Measurements from ENCODE around the gene EDARADD.

- TF ChIP-seq CTCF (IDR thresholded peaks at IDR 0.05; ENCODE audit: low read length) = no peak
- no peak for TF ChIP-seq EZH2 (IDR thresholded peaks at IDR 0.05; ENCODE audit: borderline replicate concordance, low read length)
Observed at GRCh38 chr1:236484310-236484971, 90.4 kb downstream of the EDARADD start.

Measured in OCI-LY1 (cell line).